Measurements from ENCODE around the gene CCNY.

Gene CCNY

GRCh38 chr10:35433851-35434426 is 97.6 kb downstream of the CCNY start:
- DNase-seq: no peak

GRCh38 chr10:35434533-35434932 is 98.2 kb downstream of the CCNY start:
- no peak for DNase-seq

GRCh38 chr10:35435824-35436223 is 99.5 kb downstream of the CCNY start:
- DNase-seq: no peak

- no peak for DNase-seq
These were observed 101.5 kb downstream of the CCNY start for GRCh38 chr10:35437829-35438228.

GRCh38 chr10:35438718-35439571 is 102.6 kb downstream of the CCNY start:
- no peak for DNase-seq

GRCh38 chr10:35440016-35440415 is 103.7 kb downstream of the CCNY start:
- no peak for DNase-seq

- DNase-seq: no peak
These were observed 105.7 kb downstream of the CCNY start for GRCh38 chr10:35442028-35442427.

- DNase-seq: no peak
These were observed 106.3 kb downstream of the CCNY start for GRCh38 chr10:35442592-35442991.

GRCh38 chr10:35443858-35444257 is 107.5 kb downstream of the CCNY start:
- no peak for DNase-seq

GRCh38 chr10:35445150-35445884 is 109.0 kb downstream of the CCNY start:
- DNase-seq: no peak

- no peak for DNase-seq
These were observed 110.1 kb downstream of the CCNY start for GRCh38 chr10:35446439-35446838.

GRCh38 chr10:35447693-35448407 is 111.5 kb downstream of the CCNY start:
- DNase-seq: peak; percentile 46

- no peak for DNase-seq
These were observed 112.7 kb downstream of the CCNY start for GRCh38 chr10:35448687-35449662.

GRCh38 chr10:35449944-35450343 is 113.6 kb downstream of the CCNY start:
- peak; percentile 25 for DNase-seq

- DNase-seq: no peak
These were observed 115.1 kb downstream of the CCNY start for GRCh38 chr10:35451151-35452016.

- DNase-seq: no peak
These were observed 115.9 kb downstream of the CCNY start for GRCh38 chr10:35452171-35452570.

GRCh38 chr10:35452847-35453246 is 116.5 kb downstream of the CCNY start:
- DNase-seq: no peak

GRCh38 chr10:35453855-35454532 is 117.7 kb downstream of the CCNY start:
- no peak for DNase-seq

GRCh38 chr10:35456153-35456720 is 119.9 kb downstream of the CCNY start:
- DNase-seq: no peak

GRCh38 chr10:35456784-35457183 is 120.5 kb downstream of the CCNY start:
- DNase-seq: no peak
